H1 (cell line): ENCODE data around the gene GNB3. TPM values are rescaled to one million over a fixed set of nuclear protein-coding genes. Genes with fewer than 3 reads are reported as not detected.

ENCODE experiments used
- ATF3 ChIP-seq: IDR thresholded peaks from 2 replicates; pipeline ENCODE4 v1.6.1; 2011; ENCODE audit warnings: low read depth, mild to moderate bottlenecking, low read length; ENCODE audit not compliant: insufficient read depth
- BRCA1 ChIP-seq: IDR thresholded peaks from 2 replicates; pipeline ENCODE4 v1.6.1; 2012; ENCODE audit warnings: low read depth, low read length, improper control_type of control experiment
- EP300 ChIP-seq, 2 experiments: IDR thresholded peaks; 1 replicate in 1 of 2; 2 replicates in 1 of 2; pipeline ENCODE4 v1.6.1; 2011 to 2012; ENCODE audit warnings: low read depth in 2 of 2, low read length in 2 of 2, mild to moderate bottlenecking in 2 of 2, borderline replicate concordance in 1 of 2, inconsistent platforms in 1 of 2, moderate library complexity in 1 of 2
- KDM5A ChIP-seq: fragments of 200-600 bp; IDR thresholded peaks from 2 replicates; pipeline ENCODE4 v1.7.1; 2012; ENCODE audit warnings: mild to moderate bottlenecking, low read length, inconsistent platforms, mixed read lengths
- NANOG ChIP-seq: IDR thresholded peaks from 2 replicates; pipeline ENCODE4 v1.6.1; 2011; ENCODE audit warnings: low read length, low read depth, mild to moderate bottlenecking, inconsistent platforms; ENCODE audit not compliant: insufficient read depth, poor library complexity, severe bottlenecking
- POLR2A ChIP-seq, 2 experiments: IDR thresholded peaks; 1 replicate in 1 of 2; 2 replicates in 1 of 2; pipeline ENCODE4 v1.6.1; 2011; ENCODE audit warnings: low read depth in 2 of 2, low read length in 2 of 2, mild to moderate bottlenecking in 2 of 2; ENCODE audit errors: control extremely low read depth in 1 of 2
- RFX5 ChIP-seq: IDR thresholded peaks from 2 replicates; pipeline ENCODE4 v1.6.1; 2011; ENCODE audit warnings: low read depth, low read length, improper control_type of control experiment, borderline replicate concordance
- polyA plus RNA-seq, 7 experiments: library from polyadenylated mRNA; depleted of rRNA in 3 of 7; stranded (reverse) in 5 of 7; unstranded in 2 of 7; fragments of >200 nt in 5 of 7; fragments of 200-250 nt in 2 of 7; gene quantifications; 1 replicate in 5 of 7; 2 replicates in 1 of 7; 4 replicates in 1 of 7; pipeline versions ENCODE4 v1.2.1 to v1.2.3, GENCODE V29; 2011 to 2013; ENCODE audit warnings: missing spikeins in 2 of 7, mixed read lengths in 2 of 7
- total RNA-seq: library from RNA; stranded (reverse); fragmentation: NEBNext Ultra II Directional; extraction: Animal tissue kit (Norgen Biotek cat#: 25700); gene quantifications from 2 replicates; pipeline ENCODE4 v1.2.1, GENCODE V29; 2021

Gene GNB3
- total and polyA plus RNA-seq, 2 of the 8 experiments (the other 6 are each of a cell fraction or from before 2014, with no cell fraction given) = 9.9 TPM

GRCh38 chr12:6824901-6825381 is 15.8 kb upstream of the GNB3 start (continued):
- TF ChIP-seq ATF3 (no peak), KDM5A (no peak), NANOG (no peak), BRCA1 (no peak), RFX5 (no peak), EP300 (IDR thresholded peaks at IDR 0.05; ENCODE audit: borderline replicate concordance in 1 of 2, low read depth in 2 of 2, low read length in 2 of 2) (no peak), POLR2A (IDR thresholded peaks at IDR 0.05; ENCODE audit: control extremely low read depth in 1 of 2, low read depth in 2 of 2, low read length in 2 of 2) (no peak)
- TF ChIP-seq, all 59 proteins: peak for 0
